Sigmoid colon (tissue), 4 donors: Measurements from ENCODE around the gene HNRNPH1.

ENCODE experiments used
- CTCF ChIP-seq, 4 experiments: fragments of 450-650 bp in 3 of 4; fragments of 200-600 bp in 1 of 4; IDR thresholded peaks; one replicate each; pipeline ENCODE4 v1.5.1; 2016 to 2019; ENCODE audit warnings: antibody characterized with exemption in 4 of 4, mild to moderate bottlenecking in 3 of 4, moderate library complexity in 2 of 4
- EP300 ChIP-seq, 4 donors: sonication (generic); formaldehyde crosslinking; IDR thresholded peaks; one replicate each; pipeline ENCODE4 v1.6.1; 2017; ENCODE audit warnings: antibody characterized with exemption in 4 of 4
- POLR2A ChIP-seq, 2 donors: fragments of 450-650 bp; IDR thresholded peaks; one replicate each; pipeline ENCODE4 v1.6.1; 2016; ENCODE audit warnings: antibody characterized with exemption in 2 of 2, mild to moderate bottlenecking in 2 of 2, moderate library complexity in 2 of 2
- POLR2AphosphoS5 ChIP-seq, 4 donors: sonication (generic); formaldehyde crosslinking; IDR thresholded peaks; one replicate each; pipeline ENCODE4 v1.6.1; 2017; ENCODE audit warnings: antibody characterized with exemption in 4 of 4

GRCh38 chr5:179617930-179618329 is 5.5 kb downstream of the HNRNPH1 start:
- TF ChIP-seq CTCF (IDR thresholded peaks at IDR 0.05) = no peak
- TF ChIP-seq POLR2A (IDR thresholded peaks at IDR 0.05) = no peak
- no peak for TF ChIP-seq EP300 (IDR thresholded peaks at IDR 0.05)
- TF ChIP-seq POLR2AphosphoS5 (IDR thresholded peaks at IDR 0.05) = no peak
